ENCODE measurements around the gene GJD3.

- peak in 1 of 2 donors; percentile 31 for TF ChIP-seq POLR2A (IDR thresholded peaks at IDR 0.05)
- peak in 1 of 5 experiments; percentile 37 for TF ChIP-seq CTCF (IDR thresholded peaks at IDR 0.05 in 4 of 5, conservative IDR thresholded peaks at IDR 0.05 in 1 of 5)
Observed at GRCh38 chr17:40318830-40319391, 45.6 kb downstream of the GJD3 start.
